Breast epithelium (tissue), 4 donors: ENCODE measurements around the gene KCNS1. TPM values are rescaled to one million over a fixed set of nuclear protein-coding genes. Genes with fewer than 3 reads are reported as not detected.

Experiments used
- DNase-seq, 2 donors: peaks; one replicate each; pipeline ENCODE4 v3.0.0-alpha.2; 2019; ENCODE audit warnings: low spot score in 2 of 2
- H3K27ac ChIP-seq, 2 donors: fragments of 200-600 bp; sonication (generic) in 1 of 2; one replicate each; pipeline ENCODE4 v1.5.1; 2016 to 2019; ENCODE audit warnings: mild to moderate bottlenecking in 1 of 2
- H3K27me3 ChIP-seq, 2 donors: fragments of 200-600 bp; sonication (generic) in 1 of 2; one replicate each; pipeline versions ENCODE4 v1.5.1 to v1.6.0; 2017 to 2019; ENCODE audit warnings: control low read depth in 1 of 2, mild to moderate bottlenecking in 1 of 2
- H3K36me3 ChIP-seq: fragments of 200-600 bp; one replicate; pipeline ENCODE4 v1.5.1; 2019
- H3K4me1 ChIP-seq, 2 donors: fragments of 200-600 bp; sonication (generic); one replicate each; pipeline ENCODE4 v1.5.1; 2016 to 2019; ENCODE audit warnings: control low read depth in 1 of 2
- H3K4me3 ChIP-seq, 3 donors: fragments of 200-600 bp; sonication (generic); 1 replicate in 2 of 3; 2 replicates in 1 of 3; pipeline ENCODE4 v1.5.1; 2016 to 2019; ENCODE audit warnings: mild to moderate bottlenecking in 3 of 3, moderate library complexity in 2 of 3
- H3K9me3 ChIP-seq, 2 donors: fragments of 200-600 bp; sonication (generic) in 1 of 2; one replicate each; pipeline ENCODE4 v1.5.1; 2016 to 2019; ENCODE audit warnings: control low read depth in 1 of 2
- POLR2A ChIP-seq: fragments of 450-650 bp; IDR thresholded peaks from one replicate; pipeline ENCODE4 v1.6.1; 2016; ENCODE audit warnings: antibody characterized with exemption, mild to moderate bottlenecking, moderate library complexity
- POLR2AphosphoS5 ChIP-seq, 3 donors: sonication (generic); formaldehyde crosslinking; IDR thresholded peaks; one replicate each; pipeline ENCODE4 v1.6.1; 2017; ENCODE audit warnings: antibody characterized with exemption in 3 of 3
- intact Hi-C: fragments of 100-400 bp; cut with DNase I; formaldehyde crosslinking; loops from one replicate; pipeline ENCODE4 v1.15.1; 2023; ENCODE audit warnings: low total_unique reads
- total RNA-seq, 3 donors: library from RNA; depleted of rRNA; stranded (reverse); fragments of >200 nt; gene quantifications; one replicate each; pipeline ENCODE4 v1.1.0, GENCODE V29; 2016
- TF ChIP-seq, protein P1 (sequence below), 3 donors: fragments of 450-650 bp; IDR thresholded peaks; one replicate each; pipeline ENCODE4 v1.5.1; 2016 to 2017; ENCODE audit warnings: antibody characterized with exemption in 3 of 3, mild to moderate bottlenecking in 3 of 3, moderate library complexity in 3 of 3

The KCNS1 gene
- total RNA-seq, 3 donors from 2014 or later: 0.44 TPM; not detected in 2

DNA sequence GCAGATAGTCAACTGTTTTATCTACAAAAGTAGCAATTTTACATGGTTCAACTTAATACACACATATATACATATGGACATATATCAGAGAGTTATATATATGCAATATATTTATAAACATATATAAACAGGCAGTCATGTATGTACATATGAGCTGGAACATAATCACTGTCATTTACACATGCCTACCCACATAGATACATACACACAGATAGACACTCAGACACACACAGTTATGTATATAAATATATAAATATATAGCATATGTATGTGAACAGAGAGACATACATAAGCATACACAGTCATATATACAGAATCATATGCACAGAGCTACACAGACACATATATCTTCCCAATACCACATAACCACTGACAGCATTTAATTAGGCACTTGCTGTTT lies 11.8 kb upstream of the KCNS1 start:
- Histone ChIP-seq H3K4me3 (no peak overlapping the region), H3K9me3 (no peaks in the 10 kb centered on the region), H3K36me3 (no peaks in the 10 kb centered on the region), H3K27me3 (no peaks in the 10 kb centered on the region), H3K27ac (no peak overlapping the region), H3K4me1 (no peaks in the 10 kb centered on the region)
- no peak for DNase-seq
- intact Hi-C loops: no loop called here
- TF ChIP-seq POLR2AphosphoS5 (IDR thresholded peaks at IDR 0.05): no peak
- TF ChIP-seq POLR2A: no peak
- TF ChIP-seq, protein P1, sequence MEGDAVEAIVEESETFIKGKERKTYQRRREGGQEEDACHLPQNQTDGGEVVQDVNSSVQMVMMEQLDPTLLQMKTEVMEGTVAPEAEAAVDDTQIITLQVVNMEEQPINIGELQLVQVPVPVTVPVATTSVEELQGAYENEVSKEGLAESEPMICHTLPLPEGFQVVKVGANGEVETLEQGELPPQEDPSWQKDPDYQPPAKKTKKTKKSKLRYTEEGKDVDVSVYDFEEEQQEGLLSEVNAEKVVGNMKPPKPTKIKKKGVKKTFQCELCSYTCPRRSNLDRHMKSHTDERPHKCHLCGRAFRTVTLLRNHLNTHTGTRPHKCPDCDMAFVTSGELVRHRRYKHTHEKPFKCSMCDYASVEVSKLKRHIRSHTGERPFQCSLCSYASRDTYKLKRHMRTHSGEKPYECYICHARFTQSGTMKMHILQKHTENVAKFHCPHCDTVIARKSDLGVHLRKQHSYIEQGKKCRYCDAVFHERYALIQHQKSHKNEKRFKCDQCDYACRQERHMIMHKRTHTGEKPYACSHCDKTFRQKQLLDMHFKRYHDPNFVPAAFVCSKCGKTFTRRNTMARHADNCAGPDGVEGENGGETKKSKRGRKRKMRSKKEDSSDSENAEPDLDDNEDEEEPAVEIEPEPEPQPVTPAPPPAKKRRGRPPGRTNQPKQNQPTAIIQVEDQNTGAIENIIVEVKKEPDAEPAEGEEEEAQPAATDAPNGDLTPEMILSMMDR (IDR thresholded peaks at IDR 0.05): no peak

DNA sequence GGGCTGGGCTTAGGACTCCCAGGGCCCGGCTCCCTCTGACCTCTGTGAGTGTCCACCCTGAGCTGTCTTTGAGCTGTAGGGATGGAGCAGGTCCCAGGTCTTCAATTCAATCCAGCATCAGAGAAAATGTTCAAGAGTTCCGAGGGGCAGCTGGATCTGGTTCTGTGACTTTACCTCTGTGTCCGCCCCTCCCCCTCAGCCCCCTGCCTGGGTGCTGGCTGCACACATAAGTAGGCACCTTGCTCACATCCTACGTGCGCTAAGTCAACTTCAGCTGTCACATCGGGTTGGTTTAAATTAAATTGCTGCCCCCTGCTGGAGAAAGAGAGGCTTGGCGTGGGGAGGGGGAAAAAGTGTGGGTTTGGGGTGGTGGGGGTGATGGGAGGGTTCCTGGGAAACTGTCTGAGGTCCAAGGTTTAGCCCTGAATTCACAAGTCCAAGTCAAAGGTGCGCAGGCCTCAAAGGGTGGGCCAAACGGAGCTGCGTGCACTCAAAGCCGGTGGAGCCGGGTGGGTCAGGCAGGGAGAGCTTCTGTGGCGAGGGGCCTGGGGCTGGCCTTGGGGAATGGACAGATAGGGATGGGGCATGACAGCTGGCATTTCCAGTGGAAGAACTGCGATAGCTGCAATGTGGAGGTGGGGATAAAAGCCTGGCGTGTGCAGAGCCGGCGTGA lies 11.0 kb upstream of the KCNS1 start:
- H3K4me1 ChIP-seq: no peaks in the 10 kb centered on the region
- TF ChIP-seq POLR2AphosphoS5 (IDR thresholded peaks at IDR 0.05) (no peak), POLR2A (no peak)
- TF ChIP-seq, protein P1 (IDR thresholded peaks at IDR 0.05): no peak
- no peak for DNase-seq
- H3K9me3 ChIP-seq: no peaks in the 10 kb centered on the region
- H3K27me3 ChIP-seq: no peaks in the 10 kb centered on the region
- H3K27ac ChIP-seq: no peak overlapping the region
- H3K36me3 ChIP-seq: no peaks in the 10 kb centered on the region
- intact Hi-C loops: no loop called here
- no peak overlapping the region for H3K4me3 ChIP-seq

GRCh38 chr20:45111285-45111684 lies 10.4 kb upstream of the KCNS1 start:
- Histone ChIP-seq H3K27ac (no peak overlapping the region), H3K4me1 (no peaks in the 10 kb centered on the region), H3K36me3 (no peaks in the 10 kb centered on the region), H3K4me3 (no peak overlapping the region), H3K27me3 (no peaks in the 10 kb centered on the region), H3K9me3 (no peaks in the 10 kb centered on the region)
- TF ChIP-seq POLR2AphosphoS5 (IDR thresholded peaks at IDR 0.05) (no peak), POLR2A (no peak)
- TF ChIP-seq, protein P1 (IDR thresholded peaks at IDR 0.05): no peak
- intact Hi-C loops: no loop called here
- DNase-seq: no peak

DNA sequence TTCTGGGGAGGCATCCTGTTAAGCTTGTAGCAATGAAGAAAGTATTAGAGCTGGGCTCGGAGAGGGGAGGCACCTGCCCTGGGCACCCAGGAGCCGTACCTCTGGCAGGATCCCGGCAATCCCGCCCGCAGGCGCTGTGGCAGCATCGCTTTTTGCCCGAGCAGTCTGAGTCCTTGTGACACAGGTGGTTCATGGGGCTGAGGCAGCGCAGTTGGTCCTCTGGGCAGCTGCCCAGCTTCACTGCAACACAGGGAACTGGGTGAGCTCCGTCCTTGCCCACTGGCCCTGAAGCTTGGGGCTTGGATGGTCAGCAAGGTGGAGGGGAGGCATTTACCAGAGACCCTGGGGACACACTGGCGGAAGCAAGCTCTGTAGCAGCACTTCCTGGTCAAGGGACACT lies 9.4 kb upstream of the KCNS1 start:
- Histone ChIP-seq H3K9me3 (no peaks in the 10 kb centered on the region), H3K4me3 (no peak overlapping the region), H3K27ac (no peak overlapping the region), H3K27me3 (no peaks in the 10 kb centered on the region), H3K4me1 (no peaks in the 10 kb centered on the region), H3K36me3 (no peaks in the 10 kb centered on the region)
- no peak for DNase-seq
- no peak for TF ChIP-seq POLR2AphosphoS5 (IDR thresholded peaks at IDR 0.05)
- TF ChIP-seq, protein P1 (IDR thresholded peaks at IDR 0.05): no peak
- no peak for TF ChIP-seq POLR2A
- intact Hi-C loops: no loop called here

DNA sequence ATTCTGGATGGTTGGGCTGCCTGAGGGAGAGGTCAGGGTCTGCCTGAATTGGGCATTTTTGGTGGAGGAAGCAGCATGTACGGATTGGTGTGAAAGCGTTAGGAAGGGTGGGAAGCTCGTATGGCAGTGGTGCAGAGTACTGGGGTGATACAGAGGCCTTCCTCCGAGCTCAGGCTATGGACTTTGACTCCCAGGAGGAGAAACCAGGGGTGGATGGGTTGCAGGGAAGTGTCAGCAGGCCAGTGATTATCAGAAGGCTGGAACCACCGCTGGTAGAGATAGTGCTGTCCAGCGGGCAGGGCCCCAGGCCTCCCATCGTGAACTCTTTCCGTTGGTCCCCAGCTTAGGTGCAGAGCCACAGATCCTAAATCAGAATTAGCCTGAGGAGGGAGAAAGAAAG lies 8.7 kb upstream of the KCNS1 start:
- no peaks in the 10 kb centered on the region for H3K27me3 ChIP-seq
- no peak overlapping the region for H3K4me3 ChIP-seq
- intact Hi-C loops: no loop called here
- TF ChIP-seq POLR2AphosphoS5 (IDR thresholded peaks at IDR 0.05): no peak
- TF ChIP-seq, protein P1 (IDR thresholded peaks at IDR 0.05): no peak
- TF ChIP-seq POLR2A: no peak
- no peaks in the 10 kb centered on the region for H3K36me3 ChIP-seq
- no peaks in the 10 kb centered on the region for H3K4me1 ChIP-seq
- no peaks in the 10 kb centered on the region for H3K9me3 ChIP-seq
- H3K27ac ChIP-seq: no peak overlapping the region
- DNase-seq: no peak
